SU-DHL-6 (cell line): ENCODE measurements around the gene C1QB.

ENCODE experiments used
- H2AFZ ChIP-seq: fragments of 200-600 bp; sonication (generic); 2 replicates; pipeline ENCODE4 v1.6.1; 2014; ENCODE audit warnings: low read depth, mild to moderate bottlenecking, moderate library complexity, mixed read lengths, antibody characterized with exemption, low read length; ENCODE audit not compliant: severe bottlenecking
- H3F3A ChIP-seq: fragments of 200-600 bp; shearing (Covaris generic); 2 replicates; pipeline ENCODE4 v1.6.0; 2016; ENCODE audit warnings: antibody characterized with exemption, mild to moderate bottlenecking; ENCODE audit not compliant: insufficient read depth
- H3K27ac ChIP-seq: fragments of 200-600 bp; sonication (generic); 2 replicates; pipeline ENCODE4 v1.5.1; 2016; ENCODE audit warnings: low read depth, mild to moderate bottlenecking, low read length, moderate library complexity, mixed read lengths
- H3K27me3 ChIP-seq: fragments of 200-600 bp; sonication (generic), shearing (Covaris generic); 2 replicates; pipeline ENCODE4 v1.6.0; 2014; ENCODE audit warnings: mild to moderate bottlenecking, low read length
- H3K36me3 ChIP-seq: fragments of 200-600 bp; sonication (generic); 2 replicates; pipeline ENCODE4 v1.6.1; 2014; ENCODE audit warnings: mild to moderate bottlenecking, low read length, mixed read lengths
- H3K4me2 ChIP-seq: fragments of 300-600, 200-600 bp; shearing (Covaris generic), sonication (generic); 2 replicates; pipeline ENCODE4 v1.6.0; 2014; ENCODE audit warnings: low read length, low read depth, mild to moderate bottlenecking; ENCODE audit not compliant: poor library complexity, severe bottlenecking
- H3K4me3 ChIP-seq: fragments of 200-600 bp; sonication (generic); 2 replicates; pipeline ENCODE4 v1.5.1; 2014; ENCODE audit warnings: antibody characterized with exemption, low read length, mild to moderate bottlenecking, mixed read lengths; ENCODE audit not compliant: insufficient read depth, poor library complexity, severe bottlenecking
- H3K79me2 ChIP-seq: fragments of 200-600 bp; sonication (generic); 2 replicates; pipeline ENCODE4 v1.6.1; 2014; ENCODE audit warnings: mild to moderate bottlenecking, low read length, moderate library complexity; ENCODE audit not compliant: insufficient read depth
- H3K9ac ChIP-seq: fragments of 200-600 bp; sonication (generic); 2 replicates; pipeline ENCODE4 v1.7.0; 2014; ENCODE audit warnings: mild to moderate bottlenecking, low read length
- H3K9me2 ChIP-seq: fragments of 200-600 bp; sonication (generic); replicated peaks from 2 replicates; pipeline ENCODE4 v1.6.1; 2014; ENCODE audit warnings: low read length; ENCODE audit not compliant: insufficient read depth
- H3K9me3 ChIP-seq: fragments of 200-600 bp; sonication (generic); 2 replicates; pipeline ENCODE4 v1.6.1; 2014; ENCODE audit warnings: low read length, mixed read lengths; ENCODE audit not compliant: insufficient read depth
- H4K20me1 ChIP-seq: fragments of 200-600 bp; sonication (generic); 2 replicates; pipeline ENCODE4 v1.6.1; 2014; ENCODE audit warnings: low read depth, mild to moderate bottlenecking, antibody characterized with exemption, low read length, moderate library complexity, mixed read lengths
- CTCF ChIP-seq: fragments of 200-600 bp; sonication (generic); IDR thresholded peaks from one replicate; pipeline ENCODE4 v1.5.1; 2017; ENCODE audit warnings: antibody characterized with exemption, mild to moderate bottlenecking, low read length, moderate library complexity; ENCODE audit not compliant: insufficient read depth, poor library complexity, severe bottlenecking
- EZH2phosphoT487 ChIP-seq: fragments of 200-600 bp; sonication (generic), shearing (Covaris generic); conservative IDR thresholded peaks from 2 replicates; pipeline ENCODE4 v1.6.1; 2018; ENCODE audit warnings: mild to moderate bottlenecking, antibody characterized with exemption, low read length, moderate library complexity, mixed read lengths

Gene C1QB

GRCh38 chr1:22681556-22682276, 28.7 kb downstream of the C1QB start:
- H4K20me1 ChIP-seq = no peaks in the 10 kb centered on the region
- H3K4me2 ChIP-seq = no peak overlapping the region
- H3K27me3 ChIP-seq = no peaks in the 10 kb centered on the region
- no peak overlapping the region for H3K9ac ChIP-seq
- no peaks in the 10 kb centered on the region for H3K9me2 ChIP-seq
- no peaks in the 10 kb centered on the region for H3K79me2 ChIP-seq
- H2AFZ ChIP-seq = no peak overlapping the region
- TF ChIP-seq EZH2phosphoT487 (no peak), CTCF (no peak)
- H3K9me3 ChIP-seq = no peaks in the 10 kb centered on the region
- H3K4me3 ChIP-seq = no peak overlapping the region
- no peaks in the 10 kb centered on the region for H3F3A ChIP-seq
- no peaks in the 10 kb centered on the region for H3K36me3 ChIP-seq
- no peak overlapping the region for H3K27ac ChIP-seq

GRCh38 chr1:22683547-22683946, 30.5 kb downstream of the C1QB start:
- no peaks in the 10 kb centered on the region for H3K27me3 ChIP-seq
- H3K27ac ChIP-seq = no peak overlapping the region
- H3K79me2 ChIP-seq = no peaks in the 10 kb centered on the region
- H3K4me2 ChIP-seq = no peak overlapping the region
- H2AFZ ChIP-seq = no peak overlapping the region
- no peak overlapping the region for H3K4me3 ChIP-seq
- H3K9me3 ChIP-seq = no peaks in the 10 kb centered on the region
- no peak for TF ChIP-seq CTCF
- no peak for TF ChIP-seq EZH2phosphoT487
- H3K36me3 ChIP-seq = no peaks in the 10 kb centered on the region
- H3K9me2 ChIP-seq = no peaks in the 10 kb centered on the region
- no peaks in the 10 kb centered on the region for H3F3A ChIP-seq
- no peaks in the 10 kb centered on the region for H4K20me1 ChIP-seq
- H3K9ac ChIP-seq = no peak overlapping the region

- Histone ChIP-seq H2AFZ (no peak overlapping the region), H3K4me2 (no peak overlapping the region)
Measured at GRCh38 chr1:22685591-22686059, 32.6 kb downstream of the C1QB start.

More at GRCh38 chr1:22685591-22686059, 32.6 kb downstream of the C1QB start:
- TF ChIP-seq CTCF (no peak), EZH2phosphoT487 (no peak)
- Histone ChIP-seq H3K4me3 (no peak overlapping the region), H3K9me2 (no peaks in the 10 kb centered on the region), H3K9ac (no peak overlapping the region), H4K20me1 (no peaks in the 10 kb centered on the region), H3K27me3 (no peaks in the 10 kb centered on the region), H3K36me3 (no peaks in the 10 kb centered on the region), H3K27ac (no peak overlapping the region), H3K79me2 (no peaks in the 10 kb centered on the region), H3F3A (no peaks in the 10 kb centered on the region), H3K9me3 (no peaks in the 10 kb centered on the region)
